HG02981 (cell line): ENCODE results near the gene GET4.
"Not testable (repeated sequence)": the region's sequence is repeated elsewhere in the genome, so short reads cannot be mapped to it uniquely, and the experiment has no call there.

Source experiments
- ATAC-seq: cut with Tn5 transposase; IDR thresholded peaks from one replicate; pipeline ENCODE4 v1.9.1; 2021; ENCODE audit warnings: mild to moderate bottlenecking, moderate library complexity; ENCODE audit not compliant: unreplicated experiment

GET4 gene

DNA sequence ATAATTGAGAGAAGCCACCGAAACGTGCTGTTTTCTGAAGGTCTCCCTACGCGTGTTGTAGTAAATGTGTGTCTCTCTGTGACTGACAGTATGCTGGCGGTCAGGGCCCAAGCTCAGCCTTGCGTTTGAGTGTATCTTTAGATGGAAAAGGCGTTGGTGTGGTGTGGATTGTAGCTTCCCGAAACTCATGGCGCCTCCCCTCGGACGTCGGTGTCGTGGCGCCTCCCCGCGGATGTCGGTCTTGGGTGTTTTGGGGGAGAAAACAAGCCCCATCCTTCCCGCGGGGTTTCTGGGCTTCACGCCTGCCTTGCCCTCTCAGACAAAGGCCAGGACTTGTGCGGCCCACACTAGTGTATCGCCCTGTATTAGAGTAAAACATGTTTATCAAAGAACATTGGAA lies 31.3 kb upstream of the GET4 start:
- no peak for ATAC-seq

DNA sequence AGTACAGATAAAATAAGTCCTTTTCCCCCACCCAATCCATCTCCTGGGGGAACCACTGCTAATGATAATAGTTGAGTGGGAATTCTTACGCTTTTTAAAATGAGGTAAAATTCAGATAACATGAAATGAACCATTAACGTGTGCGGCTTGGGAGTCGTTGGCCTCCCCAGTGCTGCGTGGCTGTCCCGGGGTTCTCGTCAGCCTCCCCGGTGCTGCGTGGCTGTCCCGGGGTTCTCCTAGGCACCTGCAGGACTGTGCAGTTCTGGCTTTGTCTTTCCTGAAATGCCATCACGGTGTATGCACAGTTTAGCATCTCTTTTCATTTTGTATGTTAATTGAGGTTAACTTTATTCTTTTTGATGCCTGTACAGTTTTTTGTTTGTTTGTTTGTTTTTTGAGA lies 30.6 kb upstream of the GET4 start:
- ATAC-seq = no peak

DNA sequence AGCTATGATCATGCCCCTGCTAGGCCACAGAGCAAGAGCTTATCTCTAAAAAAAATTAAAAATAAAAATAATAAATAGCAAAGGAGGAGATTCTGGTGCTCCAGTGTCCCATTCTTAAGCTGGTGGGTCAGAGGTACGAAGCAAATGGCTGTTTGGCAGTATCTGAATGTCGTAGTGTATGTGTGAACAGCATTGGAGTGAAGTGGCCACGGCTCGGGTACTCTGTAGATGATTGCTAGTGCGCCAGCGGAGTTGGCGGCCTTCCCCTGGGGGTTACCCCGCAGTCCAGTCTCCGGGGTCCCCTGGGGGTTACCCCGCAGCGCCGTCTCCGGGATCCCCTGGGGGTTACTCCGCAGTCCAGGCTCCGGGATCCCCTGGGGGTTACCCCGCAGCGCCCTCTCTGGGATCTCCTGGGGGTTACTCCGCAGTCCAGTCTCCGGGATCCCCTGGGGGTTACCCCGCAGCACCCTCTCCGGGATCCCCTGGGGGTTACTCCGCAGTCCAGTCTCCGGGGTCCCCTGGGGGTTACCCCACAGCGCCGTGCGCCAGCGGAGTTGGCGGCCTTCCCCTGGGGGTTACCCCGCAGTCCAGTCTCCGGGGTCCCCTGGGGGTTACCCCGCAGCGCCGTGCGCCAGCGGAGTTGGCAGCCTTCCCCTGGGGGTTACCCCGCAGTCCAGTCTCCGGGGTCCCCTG lies 29.2 kb upstream of the GET4 start:
- not testable (repeated sequence) for ATAC-seq

DNA sequence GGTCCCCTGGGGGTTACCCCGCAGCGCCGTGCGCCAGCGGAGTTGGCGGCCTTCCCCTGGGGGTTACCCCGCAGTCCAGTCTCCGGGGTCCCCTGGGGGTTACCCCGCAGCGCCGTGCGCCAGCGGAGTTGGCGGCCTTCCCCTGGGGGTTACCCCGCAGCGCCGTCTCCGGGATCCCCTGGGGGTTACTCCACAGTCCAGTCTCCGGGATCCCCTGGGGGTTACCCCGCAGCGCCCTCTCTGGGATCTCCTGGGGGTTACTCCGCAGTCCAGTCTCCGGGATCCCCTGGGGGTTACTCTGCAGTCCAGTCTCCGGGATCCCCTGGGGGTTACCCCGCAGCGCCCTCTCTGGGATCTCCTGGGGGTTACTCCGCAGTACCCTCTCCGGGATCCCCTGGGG lies 28.6 kb upstream of the GET4 start:
- ATAC-seq = not testable (repeated sequence)

DNA sequence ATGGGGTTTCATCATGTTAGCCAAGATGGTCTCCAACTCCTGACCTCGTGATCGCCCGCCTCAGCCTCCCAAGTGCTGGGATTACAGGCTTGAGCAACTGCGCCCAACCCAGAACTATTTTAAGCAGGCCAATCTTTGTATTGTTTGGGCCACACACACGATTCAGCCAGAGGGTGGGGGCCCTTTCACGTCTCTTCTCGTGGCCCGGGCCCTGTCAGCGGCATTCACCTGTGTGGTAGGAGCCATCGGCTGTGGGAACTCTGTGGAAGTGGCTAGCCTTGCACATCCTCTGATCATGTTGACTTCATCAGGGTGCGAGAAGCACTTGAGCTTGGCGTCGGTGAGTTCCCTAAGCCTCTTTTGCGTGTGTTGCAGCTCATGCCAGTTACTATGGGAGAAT lies 27.2 kb upstream of the GET4 start:
- ATAC-seq = no peak

GRCh38 chr7:849781-850180 lies 26.6 kb upstream of the GET4 start:
- ATAC-seq = no peak

- no peak for ATAC-seq
Measured at GRCh38 chr7:851204-851603, 25.1 kb upstream of the GET4 start.

DNA sequence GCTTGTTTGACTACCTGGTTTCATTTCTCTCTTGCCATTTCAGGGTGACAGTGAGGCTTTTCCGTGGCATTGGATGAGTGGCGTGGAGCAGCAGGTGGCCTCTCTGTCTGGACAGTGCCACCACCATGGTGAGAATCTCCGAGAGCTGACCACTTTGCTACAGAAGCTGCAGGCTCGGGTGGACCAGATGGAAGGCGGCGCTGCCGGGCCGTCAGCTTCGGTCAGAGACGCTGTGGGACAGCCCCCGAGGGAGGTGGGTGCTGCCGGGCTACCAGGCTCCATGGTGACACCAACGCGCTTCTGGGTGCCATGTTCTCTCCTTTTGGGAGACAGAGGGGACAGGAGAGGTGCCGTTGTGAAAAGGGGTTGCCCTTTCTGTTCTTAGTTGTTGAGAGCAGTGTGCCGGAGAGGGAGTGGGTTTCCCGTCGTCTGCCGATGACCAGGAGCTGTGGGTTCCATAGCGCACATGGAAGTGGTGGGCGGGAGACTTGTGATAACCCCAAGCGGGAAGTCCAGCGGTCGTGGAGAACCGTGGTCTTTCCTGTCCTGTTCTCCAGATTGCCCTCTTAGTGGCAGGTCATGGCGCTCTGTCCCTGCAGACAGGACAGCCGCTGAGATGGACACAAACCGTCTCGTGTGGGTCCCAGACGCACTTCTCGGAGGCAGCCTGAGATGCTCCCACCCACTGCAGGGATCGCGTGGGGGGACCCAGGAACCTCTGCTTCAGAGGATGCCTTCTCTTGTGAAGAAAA lies 22.8 kb upstream of the GET4 start:
- ATAC-seq = no peak

DNA sequence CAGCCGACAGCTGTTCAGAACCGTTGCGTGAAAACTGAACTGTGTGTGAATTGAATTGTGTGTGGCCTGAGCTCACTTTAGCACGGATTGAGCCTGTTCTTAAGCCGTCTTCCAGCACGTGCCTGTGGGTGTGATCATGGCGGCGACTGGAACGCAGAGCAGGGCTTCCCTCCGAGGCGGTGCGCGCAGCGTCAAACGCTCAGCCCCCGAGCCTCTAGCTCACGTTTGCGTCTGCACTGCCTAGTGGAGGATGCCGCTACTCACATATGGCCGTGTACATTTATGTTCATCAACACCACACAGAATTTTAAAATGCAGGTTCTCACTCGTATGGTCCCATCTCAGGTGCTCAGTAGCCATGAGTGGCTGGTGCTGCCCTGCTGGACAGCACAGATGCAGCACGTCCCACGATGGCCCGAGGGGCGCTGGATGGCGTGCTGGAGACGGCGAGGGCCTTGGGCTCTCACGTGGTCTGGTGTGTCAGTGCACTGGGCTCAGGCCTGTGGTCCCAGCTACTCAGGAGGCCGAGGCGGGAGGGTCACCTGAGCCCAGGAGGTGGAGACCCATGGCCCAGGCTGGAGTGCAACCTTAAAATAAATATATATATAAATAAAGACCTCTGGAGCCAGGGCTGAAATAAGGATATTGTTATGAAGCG lies 22.1 kb upstream of the GET4 start:
- ATAC-seq = no peak

- ATAC-seq = no peak
Measured at GRCh38 chr7:855686-856369, 20.5 kb upstream of the GET4 start.

DNA sequence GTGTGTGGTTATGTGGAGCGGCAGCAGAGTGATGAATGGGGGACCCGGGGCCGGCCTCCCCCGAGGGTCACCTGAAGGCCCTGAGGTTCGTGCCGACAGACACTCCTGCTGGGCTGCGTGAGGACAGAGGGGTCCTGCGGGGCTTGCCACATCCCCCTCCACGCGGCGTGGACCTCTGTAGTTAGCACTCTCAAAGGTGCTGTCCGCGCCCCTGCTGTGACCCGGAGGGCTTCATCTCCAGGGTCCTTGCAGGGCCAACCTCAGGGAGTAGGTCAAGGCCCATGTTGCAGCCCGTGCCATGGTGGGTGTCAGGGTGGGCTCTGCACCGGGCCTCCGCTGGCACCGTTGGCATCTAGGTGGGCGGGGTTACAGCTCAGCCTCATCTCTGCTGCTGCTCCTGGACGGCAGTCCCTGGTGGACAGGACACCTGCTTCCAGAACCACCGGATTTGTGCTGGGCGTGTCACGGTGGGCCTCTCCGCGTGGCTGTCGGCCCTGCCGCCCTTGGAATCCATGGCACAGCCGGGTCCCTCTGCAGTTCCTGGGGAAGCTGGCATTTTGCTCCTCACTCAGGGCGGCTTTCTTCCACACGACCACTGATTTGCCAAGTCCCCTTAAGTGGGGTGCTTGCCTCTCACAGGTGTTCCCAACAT lies 19.8 kb upstream of the GET4 start:
- no peak for ATAC-seq

GRCh38 chr7:857661-858060 lies 18.7 kb upstream of the GET4 start:
- ATAC-seq = no peak

DNA sequence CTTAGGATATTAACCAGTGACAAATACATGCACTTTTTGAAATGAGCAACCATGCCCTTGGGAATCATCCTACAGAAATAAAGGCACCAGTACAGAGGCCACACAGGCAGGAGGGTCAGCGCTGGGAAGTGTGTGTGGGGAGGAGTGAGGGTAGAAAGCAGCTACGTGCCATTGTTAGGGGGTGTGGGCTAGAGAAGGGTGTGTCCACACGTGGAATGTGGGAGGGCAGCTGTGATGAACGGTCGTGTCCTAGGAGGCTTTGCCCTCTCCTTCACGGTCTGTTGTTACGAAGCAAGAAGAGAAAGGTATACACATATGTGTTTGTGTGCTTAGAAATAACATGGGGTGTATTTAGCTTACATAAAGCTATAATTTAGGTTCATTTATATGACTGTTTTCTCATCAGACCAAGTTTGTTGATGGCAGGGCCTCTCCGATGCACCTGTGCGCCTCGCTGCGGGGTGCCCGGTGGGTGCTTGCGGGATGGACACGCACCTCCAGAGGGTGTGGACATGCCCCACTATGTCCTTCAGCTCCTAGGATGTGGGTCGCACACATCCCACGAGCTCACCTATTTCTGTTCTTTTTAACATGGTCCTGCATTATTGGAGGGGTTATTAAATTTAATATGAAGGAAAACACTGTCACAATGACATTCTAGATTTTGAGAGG lies 16.9 kb upstream of the GET4 start:
- ATAC-seq = no peak

GRCh38 chr7:860149-860548 lies 16.2 kb upstream of the GET4 start:
- no peak for ATAC-seq

DNA sequence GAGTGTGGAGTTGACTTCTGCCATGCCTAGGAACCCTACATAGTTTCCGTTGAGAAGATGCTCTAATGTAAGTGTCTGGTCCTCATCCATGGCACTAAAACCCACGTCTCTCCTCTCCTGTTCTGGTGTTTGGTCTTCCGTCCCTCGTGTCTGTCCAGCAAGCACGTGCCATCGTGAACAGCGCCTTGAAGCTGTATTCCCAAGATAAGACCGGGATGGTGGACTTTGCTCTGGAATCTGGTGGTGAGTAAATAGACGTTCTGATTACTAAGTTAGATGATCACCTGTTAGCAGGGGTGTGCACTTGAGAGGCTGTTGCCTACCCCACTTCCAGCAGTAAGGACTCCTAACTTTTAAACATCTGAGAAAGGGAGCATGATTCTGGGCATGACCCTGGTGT lies 15.1 kb upstream of the GET4 start:
- no peak for ATAC-seq

DNA sequence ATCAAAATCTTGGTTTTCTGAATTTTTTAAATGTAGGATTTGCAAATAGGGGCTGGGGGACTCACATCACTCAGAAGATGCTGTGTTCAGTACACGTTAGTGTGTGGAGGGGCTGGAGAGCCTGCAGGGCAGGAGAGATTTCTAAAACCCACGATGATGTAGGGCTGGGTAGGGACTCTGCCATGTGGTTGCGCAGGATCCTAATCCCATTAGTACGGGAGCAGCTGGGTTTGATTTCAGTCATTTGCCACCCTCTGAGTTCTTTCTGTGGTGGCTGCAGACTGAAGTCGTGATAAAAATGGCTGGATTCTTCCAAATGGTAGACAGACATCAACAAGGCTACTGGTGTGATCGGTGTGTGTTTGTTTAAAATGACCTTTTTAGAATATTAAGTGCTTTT lies 14.2 kb upstream of the GET4 start:
- ATAC-seq = no peak

GRCh38 chr7:863106-863505 lies 13.2 kb upstream of the GET4 start:
- no peak for ATAC-seq

GRCh38 chr7:865921-866320 lies 10.4 kb upstream of the GET4 start:
- no peak for ATAC-seq

DNA sequence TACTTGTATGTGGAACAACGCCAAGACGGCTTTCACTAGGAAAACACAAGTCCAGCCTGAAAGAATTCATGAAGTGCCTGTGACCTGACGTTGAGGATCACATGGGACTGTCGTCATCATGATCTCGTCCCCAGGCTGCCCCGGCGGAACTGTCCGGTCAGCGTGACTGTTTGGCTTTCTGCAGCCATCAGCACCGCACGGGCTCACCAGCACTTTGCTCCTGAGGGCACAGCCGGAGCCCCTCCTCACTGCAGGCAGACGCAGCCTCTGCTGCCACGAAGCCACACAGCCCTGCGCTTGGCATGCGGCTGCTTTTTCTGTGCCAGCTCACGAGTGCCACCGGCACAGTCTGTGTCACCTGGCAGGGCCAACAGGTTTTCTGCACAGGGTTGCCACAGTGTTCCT lies 9.4 kb upstream of the GET4 start:
- ATAC-seq = no peak

- no peak for ATAC-seq
Measured at GRCh38 chr7:867406-868188, 8.8 kb upstream of the GET4 start.
